Measurements from ENCODE around the gene BORCS8.

BORCS8 gene

GRCh38 chr19:19213426-19214158 lies 21.6 kb upstream of the BORCS8 start:
- DNase-seq (ENCODE audit: low read depth), result no peak

- DNase-seq (ENCODE audit: low read depth), result no peak
Measured at GRCh38 chr19:19212916-19213315, 21.0 kb upstream of the BORCS8 start.

- DNase-seq (ENCODE audit: low read depth), result no peak
Measured at GRCh38 chr19:19211499-19212420, 19.8 kb upstream of the BORCS8 start, which contains the start of gene NCAN. TSS of gene NCAN (plus strand) at chr19:19211958. CDS start at chr19:19216954, 4,996 bp downstream.

- DNase-seq (ENCODE audit: low read depth), result no peak
Measured at GRCh38 chr19:19209372-19209771, 17.4 kb upstream of the BORCS8 start.

GRCh38 chr19:19207637-19208572 lies 16.0 kb upstream of the BORCS8 start:
- DNase-seq (ENCODE audit: low read depth), result no peak

- no peak for DNase-seq (ENCODE audit: low read depth)
Measured at GRCh38 chr19:19206938-19207337, 15.0 kb upstream of the BORCS8 start.

GRCh38 chr19:19205416-19206410 lies 13.8 kb upstream of the BORCS8 start:
- DNase-seq (ENCODE audit: low read depth), result no peak

- DNase-seq (ENCODE audit: low read depth), result no peak
Measured at GRCh38 chr19:19204181-19204580, 12.2 kb upstream of the BORCS8 start.

GRCh38 chr19:19203012-19203856 lies 11.3 kb upstream of the BORCS8 start, which contains the start of gene NR2C2AP:
TSS of gene NR2C2AP (minus strand) at chr19:19203414. CDS start at chr19:19203060, 354 bp downstream.
- DNase-seq (ENCODE audit: low read depth), result peak; percentile 67

- no peak for DNase-seq (ENCODE audit: low read depth)
Measured at GRCh38 chr19:19202707-19203011, 10.7 kb upstream of the BORCS8 start.

GRCh38 chr19:19201697-19202630 lies 10.0 kb upstream of the BORCS8 start:
- DNase-seq (ENCODE audit: low read depth), result no peak

GRCh38 chr19:19193926-19194325 lies 2.0 kb upstream of the BORCS8 start:
- DNase-seq (ENCODE audit: low read depth), result no peak

GRCh38 chr19:19192910-19193423 lies 1.0 kb upstream of the BORCS8 start:
- no peak for DNase-seq (ENCODE audit: low read depth)

- DNase-seq (ENCODE audit: low read depth), result no peak
Measured at GRCh38 chr19:19191768-19192077, 229 bp downstream of the BORCS8 start.

- no peak for DNase-seq (ENCODE audit: low read depth)
Measured at GRCh38 chr19:19186742-19187141, 5.2 kb downstream of the BORCS8 start.

GRCh38 chr19:19185853-19186740 lies 5.9 kb downstream of the BORCS8 start:
- peak; percentile 62 for DNase-seq (ENCODE audit: low read depth)

- DNase-seq (ENCODE audit: low read depth), result no peak
Measured at GRCh38 chr19:19181488-19181998, 10.4 kb downstream of the BORCS8 start.

All from CMK (cell line).